ENCODE results near the gene HNRNPUL1. TPM values are rescaled to one million over a fixed set of nuclear protein-coding genes. Genes with fewer than 3 reads are reported as not detected.

Gene HNRNPUL1
- total RNA-seq, 4 donors from 2014 or later = 98.1 to 127 (median 113) TPM

DNA sequence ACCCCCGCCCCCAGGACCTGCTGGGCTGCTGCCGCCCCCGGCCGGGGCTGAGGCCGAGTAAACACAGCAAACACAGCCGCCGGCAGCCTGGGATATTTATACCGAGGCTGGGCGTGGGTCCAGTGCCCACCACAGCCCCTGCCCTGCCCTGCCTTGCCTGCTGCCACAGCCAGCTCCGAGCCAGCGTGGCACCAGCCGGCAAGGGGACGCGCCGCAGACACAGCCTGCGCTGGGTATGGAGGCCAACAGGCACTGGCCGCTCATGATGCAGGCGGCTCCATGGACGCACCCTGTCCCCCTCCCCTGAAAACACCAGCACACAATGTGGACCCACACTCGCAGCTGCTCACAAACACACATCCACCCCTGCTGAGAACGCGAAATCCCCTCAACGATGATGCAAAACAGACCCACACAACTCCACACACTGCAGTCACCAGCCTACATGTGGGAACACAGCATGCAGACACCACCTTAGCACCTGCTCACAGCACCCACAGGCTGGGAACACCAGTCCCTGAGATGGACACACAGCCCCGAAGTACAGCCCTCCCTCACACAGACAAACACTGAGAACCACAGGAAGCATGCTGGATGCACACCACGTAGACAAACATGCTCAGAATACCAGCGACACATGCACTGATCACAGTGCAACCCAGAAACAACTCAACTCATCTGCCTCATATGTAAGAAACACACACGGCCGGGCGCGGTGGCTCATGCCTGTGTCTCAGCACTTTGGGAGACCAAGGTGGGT is 62.0 kb downstream of the HNRNPUL1 start:
- peaks cover 60 to 97% (median 75%) of the 10 kb centered on the region in 3 donors for H3K4me1 ChIP-seq

DNA sequence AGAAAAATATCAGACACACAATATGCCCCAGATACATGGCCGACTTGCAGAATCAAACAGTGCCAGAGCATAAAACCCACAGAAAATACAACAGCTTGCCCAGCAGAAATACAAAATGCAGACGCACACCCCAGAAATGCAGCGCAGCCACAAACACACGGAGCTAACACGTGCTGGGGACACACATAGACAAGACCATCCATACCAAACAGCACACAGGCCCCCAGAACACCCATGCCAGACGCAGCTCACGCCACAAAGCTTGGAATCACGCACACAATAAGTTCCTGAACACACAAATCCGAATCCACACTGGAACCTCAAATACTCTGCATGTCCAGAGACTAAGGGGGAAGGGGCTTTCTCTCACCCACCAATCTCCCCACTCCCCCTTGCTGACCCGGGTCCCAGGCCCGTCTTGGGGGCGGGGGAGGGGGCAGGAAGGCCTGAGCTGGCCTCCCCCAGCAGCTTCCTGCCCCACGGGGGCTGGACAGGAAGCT is 63.0 kb downstream of the HNRNPUL1 start:
- Histone ChIP-seq H3K27me3 (no peaks in the 10 kb centered on the region), H3K9me3 (no peaks in the 10 kb centered on the region), H3K27ac (peak overlapping the region; percentile 85 to 90 (median 88)), H3K4me1 (peaks cover 60 to 88% (median 70%) of the 10 kb centered on the region in 3 donors), H3K4me3 (peak overlapping the region; percentile 20 to 53 (median 38)), H3K36me3 (peaks cover 0 to 43% (median 8%) of the 10 kb centered on the region in 3 donors)
- TF ChIP-seq, protein P1, sequence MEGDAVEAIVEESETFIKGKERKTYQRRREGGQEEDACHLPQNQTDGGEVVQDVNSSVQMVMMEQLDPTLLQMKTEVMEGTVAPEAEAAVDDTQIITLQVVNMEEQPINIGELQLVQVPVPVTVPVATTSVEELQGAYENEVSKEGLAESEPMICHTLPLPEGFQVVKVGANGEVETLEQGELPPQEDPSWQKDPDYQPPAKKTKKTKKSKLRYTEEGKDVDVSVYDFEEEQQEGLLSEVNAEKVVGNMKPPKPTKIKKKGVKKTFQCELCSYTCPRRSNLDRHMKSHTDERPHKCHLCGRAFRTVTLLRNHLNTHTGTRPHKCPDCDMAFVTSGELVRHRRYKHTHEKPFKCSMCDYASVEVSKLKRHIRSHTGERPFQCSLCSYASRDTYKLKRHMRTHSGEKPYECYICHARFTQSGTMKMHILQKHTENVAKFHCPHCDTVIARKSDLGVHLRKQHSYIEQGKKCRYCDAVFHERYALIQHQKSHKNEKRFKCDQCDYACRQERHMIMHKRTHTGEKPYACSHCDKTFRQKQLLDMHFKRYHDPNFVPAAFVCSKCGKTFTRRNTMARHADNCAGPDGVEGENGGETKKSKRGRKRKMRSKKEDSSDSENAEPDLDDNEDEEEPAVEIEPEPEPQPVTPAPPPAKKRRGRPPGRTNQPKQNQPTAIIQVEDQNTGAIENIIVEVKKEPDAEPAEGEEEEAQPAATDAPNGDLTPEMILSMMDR (IDR thresholded peaks at IDR 0.05) = no peak
- no peak for TF ChIP-seq POLR2A (IDR thresholded peaks at IDR 0.05)
- intact Hi-C loops (cut with DNase I) = no loop called here
- no peak for DNase-seq
- 28 to 41% methylated on average over 9 of the region's 13 CpGs for WGBS, 2 donors

More for the DNA sequence above, 62.0 kb downstream of the HNRNPUL1 start:
- Histone ChIP-seq H3K36me3 (peaks cover 2 to 42% (median 5%) of the 10 kb centered on the region in 3 donors), H3K27me3 (no peaks in the 10 kb centered on the region), H3K27ac (peak overlapping the region; percentile 59 to 93 (median 87)), H3K9me3 (no peaks in the 10 kb centered on the region), H3K4me3 (peak overlapping the region in 3 of 4 donors; percentile 15 to 53 (median 24))
- intact Hi-C loops (cut with DNase I) = no loop called here
- TF ChIP-seq, protein P1 (IDR thresholded peaks at IDR 0.05) = no peak
- TF ChIP-seq POLR2A (IDR thresholded peaks at IDR 0.05) = no peak
- DNase-seq = no peak
- WGBS, 2 donors = 55% methylated on average over 6 to 16 of the region's 30 CpGs

DNA sequence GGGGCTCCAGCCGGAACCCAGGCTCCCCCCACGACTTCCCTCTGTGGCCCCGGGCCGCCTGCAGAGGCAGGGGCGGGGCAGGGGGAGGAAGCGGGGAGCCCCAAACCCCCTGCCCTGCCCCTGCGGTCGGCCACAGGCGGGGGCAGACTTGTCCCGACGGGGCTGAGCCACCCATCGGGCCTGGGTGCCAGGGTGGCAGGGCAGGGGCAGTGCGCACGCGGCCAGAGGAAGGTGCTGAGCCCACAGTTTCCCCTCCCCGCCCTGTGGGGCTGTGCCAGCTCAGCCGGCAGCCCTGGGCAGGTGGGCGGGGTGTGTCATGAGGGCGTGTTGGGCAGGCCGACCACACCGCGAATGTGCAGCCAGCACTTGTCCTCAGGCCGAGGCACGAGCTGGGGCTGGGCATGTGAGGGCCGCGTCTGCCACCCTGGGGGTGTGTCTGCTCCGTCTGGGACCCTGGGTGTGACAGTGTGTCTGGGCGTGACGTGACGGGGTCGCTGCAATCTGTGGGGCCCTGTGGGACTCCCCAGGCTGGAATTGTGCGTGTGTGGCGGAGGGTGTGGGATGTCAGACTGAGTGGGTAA is 63.5 kb downstream of the HNRNPUL1 start:
- 14 to 19% methylated on average over 9 to 14 of the region's 33 CpGs for WGBS, 2 donors
- TF ChIP-seq, protein P1 (IDR thresholded peaks at IDR 0.05) = peak in 2 of 6 experiments; percentile 6 to 10
- peak in 2 of 4 donors; percentile 32 to 47 for TF ChIP-seq POLR2A (IDR thresholded peaks at IDR 0.05)
- intact Hi-C loops (cut with DNase I) = no loop called here

DNA sequence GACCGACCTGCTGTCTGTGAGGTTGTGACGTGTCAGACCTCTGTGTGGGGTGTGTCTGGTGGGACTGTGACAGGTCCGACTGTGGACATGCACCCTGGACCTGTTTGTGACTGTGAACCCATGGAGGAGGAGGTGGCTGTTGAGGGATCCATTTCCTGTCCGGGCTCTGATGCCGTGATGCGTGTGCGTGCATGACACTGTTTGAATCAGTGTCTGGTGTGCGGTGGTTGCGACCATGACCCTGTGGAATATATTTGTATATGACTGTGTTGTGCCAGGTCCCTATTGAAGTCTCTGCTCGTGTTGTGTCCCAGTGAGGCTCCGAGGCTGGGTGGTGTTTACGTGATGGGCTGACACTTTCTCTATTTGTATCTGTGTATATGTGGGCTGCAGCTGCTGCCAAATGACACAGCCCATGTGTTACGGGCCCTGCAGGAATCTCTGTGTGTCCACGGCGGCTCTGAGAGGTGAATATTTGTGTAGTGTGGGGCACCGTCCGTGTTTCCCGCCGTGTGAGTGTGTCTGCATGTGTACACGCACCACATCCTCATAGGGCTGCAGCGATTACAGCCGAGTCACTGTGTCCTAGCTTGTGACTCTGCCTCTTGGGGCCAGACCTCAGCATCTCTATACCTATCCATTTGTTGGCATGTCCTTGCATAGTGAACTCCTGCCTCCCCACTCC is 64.1 kb downstream of the HNRNPUL1 start:
- H3K9me3 ChIP-seq = no peaks in the 10 kb centered on the region
- TF ChIP-seq, protein P1 (IDR thresholded peaks at IDR 0.05) = no peak
- TF ChIP-seq POLR2A (IDR thresholded peaks at IDR 0.05) = no peak
- intact Hi-C loops (cut with DNase I) = no loop called here
- H3K4me1 ChIP-seq = peaks cover 58 to 76% (median 59%) of the 10 kb centered on the region in 3 donors
- DNase-seq = no peak
- peak overlapping the region in 3 of 4 donors; percentile 35 to 53 (median 42) for H3K4me3 ChIP-seq
- peak overlapping the region; percentile 85 to 90 (median 88) for H3K27ac ChIP-seq
- peaks cover 0 to 41% (median 12%) of the 10 kb centered on the region in 3 donors for H3K36me3 ChIP-seq
- 21 to 25% methylated on average over 17 to 18 of the region's 22 CpGs for WGBS, 2 donors
- no peaks in the 10 kb centered on the region for H3K27me3 ChIP-seq

More for the DNA sequence above, 63.5 kb downstream of the HNRNPUL1 start:
- Histone ChIP-seq H3K9me3 (no peaks in the 10 kb centered on the region), H3K4me1 (peaks cover 60 to 83% (median 65%) of the 10 kb centered on the region in 3 donors), H3K27ac (peak overlapping the region; percentile 85 to 90 (median 88)), H3K36me3 (peaks cover 0 to 43% (median 12%) of the 10 kb centered on the region in 3 donors), H3K4me3 (peak overlapping the region; percentile 20 to 53 (median 38)), H3K27me3 (no peaks in the 10 kb centered on the region)
- peak; percentile 72 for DNase-seq
